GM21367 (cell line): ENCODE measurements around the gene TBXT.
A peak's percentile ranks its signal among the peaks of the same experiment; 100 is the strongest.
"Not testable (repeated sequence)": the region's sequence is repeated elsewhere in the genome, so short reads cannot be mapped to it uniquely, and the experiment has no call there.

Experiments
- ATAC-seq: cut with Tn5 transposase; IDR thresholded peaks from one replicate; pipeline ENCODE4 v1.9.1; 2021; ENCODE audit not compliant: unreplicated experiment

Gene TBXT

GRCh38 chr6:166167801-166168615, at the start of gene TBXT:
Gene TBXT, minus strand, starts transcription at chr6:166167851. Its CDS starts 260 bp downstream, at chr6:166167591.
- no peak for ATAC-seq

GRCh38 chr6:166207284-166207561, 39.6 kb upstream of the TBXT start:
- no peak for ATAC-seq

- ATAC-seq: no peak
Measured at GRCh38 chr6:166206510-166207283, 39.0 kb upstream of the TBXT start.

- no peak for ATAC-seq
Measured at GRCh38 chr6:166206066-166206465, 38.4 kb upstream of the TBXT start.

- no peak for ATAC-seq
Measured at GRCh38 chr6:166204852-166205650, 37.4 kb upstream of the TBXT start.

GRCh38 chr6:166203641-166204222, 36.1 kb upstream of the TBXT start:
- no peak for ATAC-seq

- no peak for ATAC-seq
Measured at GRCh38 chr6:166203003-166203640, 35.5 kb upstream of the TBXT start.

GRCh38 chr6:166202321-166202733, 34.7 kb upstream of the TBXT start:
- peak; percentile 68 for ATAC-seq

GRCh38 chr6:166201878-166202277, 34.2 kb upstream of the TBXT start:
- ATAC-seq: peak; percentile 24

- ATAC-seq: no peak
Measured at GRCh38 chr6:166197361-166197760, 29.7 kb upstream of the TBXT start.

GRCh38 chr6:166195860-166196238, 28.2 kb upstream of the TBXT start:
- ATAC-seq: no peak

- no peak for ATAC-seq
Measured at GRCh38 chr6:166194914-166195859, 27.5 kb upstream of the TBXT start.

- no peak for ATAC-seq
Measured at GRCh38 chr6:166192557-166192956, 24.9 kb upstream of the TBXT start.

GRCh38 chr6:166192136-166192535, 24.5 kb upstream of the TBXT start:
- ATAC-seq: no peak

GRCh38 chr6:166179704-166180103, 12.1 kb upstream of the TBXT start:
- no peak for ATAC-seq

- ATAC-seq: no peak
Measured at GRCh38 chr6:166176106-166176505, 8.5 kb upstream of the TBXT start.

- not testable (repeated sequence) for ATAC-seq
Measured at GRCh38 chr6:166175093-166175492, 7.4 kb upstream of the TBXT start.

- ATAC-seq: no peak
Measured at GRCh38 chr6:166174031-166174430, 6.4 kb upstream of the TBXT start.

- peak; percentile 54 for ATAC-seq
Measured at GRCh38 chr6:166173281-166173951, 5.8 kb upstream of the TBXT start.
